Caki2 (cell line): ENCODE measurements around the gene KMT2C. TPM values are rescaled to one million over a fixed set of nuclear protein-coding genes. Genes with fewer than 3 reads are reported as not detected.
"Not testable (repeated sequence)": the region's sequence is repeated elsewhere in the genome, so short reads cannot be mapped to it uniquely, and the experiment has no call there.

Experiments
- DNase-seq: peaks from one replicate; pipeline ENCODE4 v3.0.0-alpha.2; 2015; ENCODE audit warnings: low read depth
- in situ Hi-C: cut with HindIII; loops from 2 replicates; pipeline ENCODE4 v1.10.0; 2016; ENCODE audit warnings: low sequenced_read_pairs, low pct_unique_long_range_greater_than_20kb, mixed read lengths
- total RNA-seq: library from RNA; depleted of rRNA; stranded (reverse); fragments of >200 nt; shearing (Covaris generic); gene quantifications from 2 replicates; pipeline ENCODE4 v1.2.3, GENCODE V29; 2014; ENCODE audit warnings: low replicate concordance

The KMT2C gene
- total RNA-seq, 1 experiment from 2014 or later, result 11.1 TPM

- in situ Hi-C loops, DNase-seq: not testable (repeated sequence)
These were observed 150.8 kb downstream of the KMT2C start for GRCh38 chr7:152284998-152285397.

- not testable (repeated sequence) for DNase-seq
These were observed 158.1 kb downstream of the KMT2C start for GRCh38 chr7:152277687-152278086.

GRCh38 chr7:152270427-152270826, 165.4 kb downstream of the KMT2C start:
- in situ Hi-C loops, DNase-seq: not testable (repeated sequence)

More at GRCh38 chr7:152277687-152278086, 158.1 kb downstream of the KMT2C start:
- in situ Hi-C loops, result not testable (repeated sequence)

- in situ Hi-C loops, DNase-seq: not testable (repeated sequence)
These were observed 168.9 kb downstream of the KMT2C start for GRCh38 chr7:152266859-152267258.

GRCh38 chr7:152264915-152265314, 170.9 kb downstream of the KMT2C start:
- in situ Hi-C loops, DNase-seq: not testable (repeated sequence)

GRCh38 chr7:152262146-152262545, 173.7 kb downstream of the KMT2C start:
- in situ Hi-C loops, DNase-seq: not testable (repeated sequence)

GRCh38 chr7:152259645-152260044, 176.2 kb downstream of the KMT2C start:
- DNase-seq, in situ Hi-C loops: not testable (repeated sequence)

GRCh38 chr7:152247851-152248250, 188.0 kb downstream of the KMT2C start:
- DNase-seq, in situ Hi-C loops: not testable (repeated sequence)

GRCh38 chr7:152245417-152245816, 190.4 kb downstream of the KMT2C start:
- in situ Hi-C loops, DNase-seq: not testable (repeated sequence)

GRCh38 chr7:152243464-152243863, 192.3 kb downstream of the KMT2C start:
- in situ Hi-C loops, DNase-seq: not testable (repeated sequence)

- DNase-seq, in situ Hi-C loops: not testable (repeated sequence)
These were observed 194.5 kb downstream of the KMT2C start for GRCh38 chr7:152241301-152241700.

GRCh38 chr7:152236306-152236705, 199.5 kb downstream of the KMT2C start:
- in situ Hi-C loops, DNase-seq: not testable (repeated sequence)

GRCh38 chr7:152234421-152234820, 201.4 kb downstream of the KMT2C start:
- DNase-seq, in situ Hi-C loops: not testable (repeated sequence)

GRCh38 chr7:152231089-152231488, 204.7 kb downstream of the KMT2C start:
- in situ Hi-C loops, result no loop called here

GRCh38 chr7:152219556-152219955, 216.2 kb downstream of the KMT2C start:
- in situ Hi-C loops, DNase-seq: not testable (repeated sequence)

More at GRCh38 chr7:152231089-152231488, 204.7 kb downstream of the KMT2C start:
- no peak for DNase-seq

GRCh38 chr7:152208766-152209165, 227.0 kb downstream of the KMT2C start:
- in situ Hi-C loops, DNase-seq: not testable (repeated sequence)

GRCh38 chr7:152204417-152204816, 231.4 kb downstream of the KMT2C start:
- in situ Hi-C loops, result not testable (repeated sequence)

GRCh38 chr7:152203095-152203494, 232.7 kb downstream of the KMT2C start:
- DNase-seq, result no peak
- in situ Hi-C loops, result no loop called here

More at GRCh38 chr7:152204417-152204816, 231.4 kb downstream of the KMT2C start:
- DNase-seq, result not testable (repeated sequence)

- no peak for DNase-seq
- in situ Hi-C loops, result no loop called here
These were observed 233.7 kb downstream of the KMT2C start for GRCh38 chr7:152202056-152202455.

GRCh38 chr7:152200395-152200794, 235.4 kb downstream of the KMT2C start:
- in situ Hi-C loops, result no loop called here
- DNase-seq, result no peak
